ENCODE measurements around the gene TIAM2. TPM values are rescaled to one million over a fixed set of nuclear protein-coding genes. Genes with fewer than 3 reads are reported as not detected.

TIAM2 gene
- total RNA-seq, 2 experiments from 2014 or later = 5.4 to 6.2 TPM

DNA sequence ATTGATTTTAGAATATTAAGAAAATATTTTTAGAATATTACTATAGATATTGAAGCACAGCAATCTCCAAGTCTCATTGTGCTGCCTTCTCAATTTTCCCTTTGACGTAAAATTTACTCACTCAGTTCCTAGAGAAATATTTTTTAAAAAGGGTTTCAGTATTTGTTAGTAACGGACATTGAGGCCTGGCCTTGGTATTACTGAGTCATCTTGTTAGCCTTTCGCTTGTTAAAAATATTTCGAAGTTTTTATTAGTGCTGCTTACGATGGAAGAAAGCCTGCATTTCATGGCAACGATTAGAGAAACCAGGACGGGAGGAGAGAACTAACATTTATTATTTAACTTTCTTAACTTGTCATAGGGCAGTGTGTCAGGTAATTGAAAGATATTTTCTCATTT, 82.2 kb downstream of the TIAM2 start:
- Histone ChIP-seq H3K4me3 (ENCODE audit: low read depth, low read length, poor library complexity, severe bottlenecking) (no peak overlapping the region), H2AFZ (ENCODE audit: low read length) (no peak overlapping the region), H3K4me2 (ENCODE audit: low read length) (no peak overlapping the region), H4K20me1 (ENCODE audit: insufficient read depth, low read length) (no peaks in the 10 kb centered on the region), H3K9me3 (ENCODE audit: low read length) (no peaks in the 10 kb centered on the region), H3K9me2 (ENCODE audit: insufficient read depth, low read length) (no peaks in the 10 kb centered on the region), H3K79me2 (ENCODE audit: insufficient read depth, low read depth, low read length) (no peaks in the 10 kb centered on the region), H3K27ac (ENCODE audit: low read depth, low read length, poor library complexity, severe bottlenecking) (no peak overlapping the region), H3K36me3 (ENCODE audit: insufficient read depth, low read length) (no peaks in the 10 kb centered on the region), H3K4me1 (ENCODE audit: insufficient read depth, low read length, poor library complexity, severe bottlenecking) (peaks cover 14% of the 10 kb centered on the region)
- POLR2A ChIA-PET = no interaction called here
- BruUV-seq (replicated peaks) = no TSS peak
- no peak for DNase-seq (ENCODE audit: low spot score)
- CTCF ChIA-PET (ENCODE audit: unreplicated experiment) = no interaction called here
- TF ChIP-seq CTCF (conservative IDR thresholded peaks at IDR 0.05; ENCODE audit: low read length) (no peak), EZH2phosphoT487 (IDR thresholded peaks at IDR 0.05; ENCODE audit: borderline replicate concordance, low read depth, low read length) (no peak)
- intact Hi-C loops (cut with micrococcal nuclease; ENCODE audit: unreplicated experiment) = no loop called here

DNA sequence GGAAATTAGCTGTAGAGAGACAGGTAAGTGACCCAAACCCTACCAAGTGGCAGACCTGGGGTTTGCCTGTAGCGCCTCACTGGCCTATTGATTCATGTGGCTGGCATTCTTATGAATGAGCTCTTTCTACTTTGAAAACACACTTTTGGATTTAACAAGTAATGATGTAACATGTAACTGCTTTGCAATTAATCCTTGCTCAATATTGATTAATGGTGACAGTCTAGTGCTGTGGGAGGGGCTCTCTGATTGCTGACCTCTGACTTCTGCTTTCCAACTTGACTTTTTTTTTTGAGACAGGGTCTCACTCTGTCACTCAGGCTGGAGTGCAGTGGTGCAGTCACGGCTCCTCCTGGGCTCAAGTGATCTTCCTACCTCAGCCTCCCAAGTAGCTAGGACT, 82.7 kb downstream of the TIAM2 start:
- intact Hi-C loops (cut with micrococcal nuclease; ENCODE audit: unreplicated experiment) = no loop called here
- CTCF ChIA-PET (ENCODE audit: unreplicated experiment) = no interaction called here

GRCh38 chr6:155078331-155078745, 83.2 kb downstream of the TIAM2 start:
- ChIA-PET CTCF (ENCODE audit: unreplicated experiment) (no interaction called here), POLR2A (no interaction called here)
- Histone ChIP-seq H3K27ac (ENCODE audit: low read depth, low read length, poor library complexity, severe bottlenecking) (no peak overlapping the region), H3K79me2 (ENCODE audit: insufficient read depth, low read depth, low read length) (no peaks in the 10 kb centered on the region), H4K20me1 (ENCODE audit: insufficient read depth, low read length) (no peaks in the 10 kb centered on the region), H3K9me3 (ENCODE audit: low read length) (no peaks in the 10 kb centered on the region), H3K4me1 (ENCODE audit: insufficient read depth, low read length, poor library complexity, severe bottlenecking) (peaks cover 14% of the 10 kb centered on the region), H3K9me2 (ENCODE audit: insufficient read depth, low read length) (no peaks in the 10 kb centered on the region), H2AFZ (ENCODE audit: low read length) (no peak overlapping the region), H3K4me2 (ENCODE audit: low read length) (no peak overlapping the region), H3K36me3 (ENCODE audit: insufficient read depth, low read length) (no peaks in the 10 kb centered on the region), H3K4me3 (ENCODE audit: low read depth, low read length, poor library complexity, severe bottlenecking) (no peak overlapping the region)
- DNase-seq (ENCODE audit: low spot score) = no peak
- intact Hi-C loops (cut with micrococcal nuclease; ENCODE audit: unreplicated experiment) = no loop called here
- no TSS peak for BruUV-seq (replicated peaks)
- TF ChIP-seq CTCF (conservative IDR thresholded peaks at IDR 0.05; ENCODE audit: low read length) = no peak
- no peak for TF ChIP-seq EZH2phosphoT487 (IDR thresholded peaks at IDR 0.05; ENCODE audit: borderline replicate concordance, low read depth, low read length)

More for the DNA sequence above, 82.7 kb downstream of the TIAM2 start:
- H3K9me2 ChIP-seq (ENCODE audit: insufficient read depth, low read length) = no peaks in the 10 kb centered on the region
- no peaks in the 10 kb centered on the region for H3K79me2 ChIP-seq (ENCODE audit: insufficient read depth, low read depth, low read length)
- H2AFZ ChIP-seq (ENCODE audit: low read length) = no peak overlapping the region
- POLR2A ChIA-PET = no interaction called here
- H3K4me1 ChIP-seq (ENCODE audit: insufficient read depth, low read length, poor library complexity, severe bottlenecking) = peaks cover 14% of the 10 kb centered on the region
- DNase-seq (ENCODE audit: low spot score) = no peak
- H3K4me3 ChIP-seq (ENCODE audit: low read depth, low read length, poor library complexity, severe bottlenecking) = no peak overlapping the region
- no peak for TF ChIP-seq CTCF (conservative IDR thresholded peaks at IDR 0.05; ENCODE audit: low read length)
- no peak for TF ChIP-seq EZH2phosphoT487 (IDR thresholded peaks at IDR 0.05; ENCODE audit: borderline replicate concordance, low read depth, low read length)
- no peak overlapping the region for H3K27ac ChIP-seq (ENCODE audit: low read depth, low read length, poor library complexity, severe bottlenecking)
- H4K20me1 ChIP-seq (ENCODE audit: insufficient read depth, low read length) = no peaks in the 10 kb centered on the region
- no peak overlapping the region for H3K4me2 ChIP-seq (ENCODE audit: low read length)
- no peaks in the 10 kb centered on the region for H3K36me3 ChIP-seq (ENCODE audit: insufficient read depth, low read length)
- H3K9me3 ChIP-seq (ENCODE audit: low read length) = no peaks in the 10 kb centered on the region
- BruUV-seq (replicated peaks) = no TSS peak
